Transverse colon (tissue), 4 donors: ENCODE results near the gene KCTD16. TPM values are rescaled to one million over a fixed set of nuclear protein-coding genes. Genes with fewer than 3 reads are reported as not detected.

Experiments used
- DNase-seq: peaks from one replicate; pipeline ENCODE4 v3.0.0-alpha.2; 2019
- H3K27ac ChIP-seq, 4 donors: fragments of 200-600 bp; sonication (generic); 2 replicates each; pipeline ENCODE4 v1.5.1; 2016 to 2018; ENCODE audit warnings: inconsistent platforms in 4 of 4
- H3K27me3 ChIP-seq: fragments of 200-600 bp; sonication (generic); 2 replicates; pipeline ENCODE4 v1.5.1; 2017; ENCODE audit warnings: inconsistent platforms
- H3K36me3 ChIP-seq, 4 donors: fragments of 200-600 bp; sonication (generic); 2 replicates each; pipeline ENCODE4 v1.5.1; 2017 to 2019; ENCODE audit warnings: inconsistent platforms in 4 of 4
- H3K4me1 ChIP-seq, 4 donors: fragments of 200-600 bp; sonication (generic); 2 replicates each; pipeline ENCODE4 v1.5.1; 2017 to 2020; ENCODE audit warnings: inconsistent platforms in 4 of 4
- H3K4me3 ChIP-seq, 4 donors: fragments of 200-600 bp; sonication (generic); 1 replicate in 1 of 4; 2 replicates in 3 of 4; pipeline versions ENCODE4 v1.5.1 to v1.6.1; 2017 to 2019; ENCODE audit warnings: inconsistent platforms in 4 of 4
- H3K9me3 ChIP-seq, 2 donors: fragments of 200-600 bp; sonication (generic); 2 replicates each; pipeline ENCODE4 v1.5.1; 2017 to 2019; ENCODE audit warnings: inconsistent platforms in 2 of 2
- CTCF ChIP-seq, 5 experiments: fragments of 200-600 bp in 3 of 5; fragments of 450-650 bp in 2 of 5; sonication (generic) in 3 of 5; IDR thresholded peaks; 1 replicate in 2 of 5; 2 replicates in 3 of 5; pipeline ENCODE4 v1.5.1; 2016 to 2017; ENCODE audit warnings: antibody characterized with exemption in 5 of 5, inconsistent platforms in 3 of 5, mild to moderate bottlenecking in 2 of 5, moderate library complexity in 1 of 5
- EP300 ChIP-seq: sonication (generic); formaldehyde crosslinking; IDR thresholded peaks from one replicate; pipeline ENCODE4 v1.6.1; 2017; ENCODE audit warnings: antibody characterized with exemption, low read depth
- POLR2A ChIP-seq: fragments of 450-650 bp; IDR thresholded peaks from one replicate; pipeline ENCODE4 v1.6.1; 2016; ENCODE audit warnings: antibody characterized with exemption, mild to moderate bottlenecking, moderate library complexity
- POLR2AphosphoS5 ChIP-seq, 3 donors: sonication (generic); formaldehyde crosslinking; IDR thresholded peaks; one replicate each; pipeline ENCODE4 v1.6.1; 2016; ENCODE audit warnings: antibody characterized with exemption in 3 of 3
- WGBS, 2 donors: methylation state at CpG; one replicate each; pipeline ENCODE4 v1.1.5; 2018; ENCODE audit warnings: low coverage in 1 of 2; 5-methylcytosine and 5-hydroxymethylcytosine counted together
- in situ Hi-C, 4 donors: fragments of 200-750 bp; cut with MboI; loops; one replicate each; pipeline versions ENCODE4 v1.15.0 to v1.15.1; 2017; ENCODE audit warnings: low sequenced_read_pairs in 3 of 4, low pct_ligation_motif_present in 1 of 4, low pct_unique_long_range_greater_than_20kb in 1 of 4
- intact Hi-C: fragments of 100-400 bp; cut with DNase I; formaldehyde crosslinking; loops from one replicate; pipeline ENCODE4 v1.15.1; 2023; ENCODE audit warnings: low total_unique reads
- total RNA-seq, 4 donors: library from RNA; depleted of rRNA; stranded (reverse); fragments of >200 nt; gene quantifications; one replicate each; pipeline ENCODE4 v1.1.0, GENCODE V29; 2016

Gene KCTD16
- total RNA-seq, 4 donors from 2014 or later = under 0.01 to 0.14 TPM; not detected in 2

GRCh38 chr5:144308906-144309670, 138.4 kb downstream of the KCTD16 start:
- H3K36me3 ChIP-seq = no peaks in the 10 kb centered on the region
- no peaks in the 10 kb centered on the region for H3K27me3 ChIP-seq
- 64 to 65% methylated on average over 5 of the region's 5 CpGs for WGBS, 2 donors
- no peak for DNase-seq
- in situ Hi-C loops (no loop called here), intact Hi-C loops (no loop called here)
- TF ChIP-seq EP300 (no peak), POLR2AphosphoS5 (IDR thresholded peaks at IDR 0.05) (no peak), CTCF (IDR thresholded peaks at IDR 0.05) (no peak), POLR2A (no peak)
- no peak overlapping the region for H3K4me3 ChIP-seq
- H3K27ac ChIP-seq = no peak overlapping the region
- no peaks in the 10 kb centered on the region for H3K9me3 ChIP-seq
- H3K4me1 ChIP-seq = peaks cover 0 to 7% (median 0%) of the 10 kb centered on the region in 4 donors

DNA sequence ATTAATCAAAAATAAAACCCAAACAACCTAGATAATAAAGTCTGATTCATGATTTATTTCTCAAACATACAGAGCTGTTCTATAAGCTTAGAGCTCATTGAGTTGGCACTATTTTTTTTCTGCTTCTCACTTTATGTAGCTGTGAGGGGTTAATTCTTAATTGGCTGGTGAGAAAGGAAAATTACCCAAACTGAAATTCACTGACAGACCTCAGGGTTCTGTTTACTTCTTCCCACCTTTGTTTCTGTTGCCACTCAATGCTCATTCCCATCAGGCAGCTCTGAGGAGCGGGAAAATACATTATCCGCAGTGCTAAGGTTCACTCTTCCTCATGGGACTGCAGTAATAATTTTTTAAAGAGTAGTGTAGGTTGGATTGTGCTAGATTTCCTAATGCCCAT, 139.9 kb downstream of the KCTD16 start:
- H3K27me3 ChIP-seq = no peaks in the 10 kb centered on the region
- WGBS, 2 donors = 93% methylated on average over 2 of the region's 2 CpGs; no CpG with 5 or more reads in 1 of the 2 donors
- TF ChIP-seq POLR2AphosphoS5 (IDR thresholded peaks at IDR 0.05) = no peak
- no peak for TF ChIP-seq POLR2A
- TF ChIP-seq CTCF (IDR thresholded peaks at IDR 0.05) = no peak
- TF ChIP-seq EP300 = no peak
- intact Hi-C loops (no loop called here), in situ Hi-C loops (no loop called here)
- H3K36me3 ChIP-seq = no peaks in the 10 kb centered on the region
- no peak overlapping the region for H3K27ac ChIP-seq
- peaks cover 0 to 13% (median 0%) of the 10 kb centered on the region in 4 donors for H3K4me1 ChIP-seq
- no peak overlapping the region for H3K4me3 ChIP-seq
- no peak for DNase-seq
- no peaks in the 10 kb centered on the region for H3K9me3 ChIP-seq

GRCh38 chr5:144313147-144313726, 142.6 kb downstream of the KCTD16 start:
- intact Hi-C loops = no loop called here
- no peak overlapping the region for H3K27ac ChIP-seq
- peaks cover 0 to 14% (median 2%) of the 10 kb centered on the region in 4 donors for H3K4me1 ChIP-seq
- DNase-seq = peak; percentile 13
- WGBS, 2 donors = 25 to 29% methylated on average over 1 of the region's 1 CpG
- no peaks in the 10 kb centered on the region for H3K9me3 ChIP-seq
- H3K27me3 ChIP-seq = no peaks in the 10 kb centered on the region
- H3K4me3 ChIP-seq = no peak overlapping the region
- H3K36me3 ChIP-seq = no peaks in the 10 kb centered on the region
- in situ Hi-C loops = no loop called here
- no peak for TF ChIP-seq EP300
- TF ChIP-seq CTCF (IDR thresholded peaks at IDR 0.05) = no peak

- Histone ChIP-seq H3K36me3 (no peaks in the 10 kb centered on the region), H3K27me3 (no peaks in the 10 kb centered on the region), H3K4me1 (peaks cover 0 to 14% (median 2%) of the 10 kb centered on the region in 4 donors), H3K9me3 (no peaks in the 10 kb centered on the region), H3K27ac (no peak overlapping the region), H3K4me3 (no peak overlapping the region)
- in situ Hi-C loops = no loop called here
- TF ChIP-seq EP300 (no peak), POLR2A (no peak), POLR2AphosphoS5 (IDR thresholded peaks at IDR 0.05) (no peak), CTCF (IDR thresholded peaks at IDR 0.05) (no peak)
- no peak for DNase-seq
- intact Hi-C loops = no loop called here
- WGBS, 2 donors = 67 to 68% methylated on average over 3 to 4 of the region's 4 CpGs
These were observed 144.4 kb downstream of the KCTD16 start for GRCh38 chr5:144315026-144315425.
